HepG2 (cell line): ENCODE measurements around the gene FAM131C. TPM values are rescaled to one million over a fixed set of nuclear protein-coding genes. Genes with fewer than 3 reads are reported as not detected.
A peak's percentile ranks its signal among the peaks of the same experiment; 100 is the strongest.

Experiments used
- ATAC-seq: fragments of 200-7000 bp; cut with Tn5 transposase; 3 replicates; pipeline ENCODE4 v1.9.1; 2020; ENCODE audit warnings: mild to moderate bottlenecking, moderate library complexity
- BruUV-seq: library from RNA; stranded (reverse); fragments of 400-500 nt; replicated peaks from 2 replicates; lab custom pipeline; 2021; lab: Mats Ljungman, UMichigan
- CTCF ChIA-PET: fragments of 300-600 bp; formaldehyde crosslinking; extraction: SDS; loops from one replicate; lab custom pipeline; 2021; ENCODE audit warnings: low total read pairs, inconsistent platforms, low intra/inter-chr PET ratio; lab: Yijun Ruan, JAX
- POLR2A ChIA-PET: fragments of 350-600 bp; sonication (Branson Sonifier 250); formaldehyde crosslinking; loops from one replicate; lab custom pipeline; 2020; ENCODE audit warnings: antibody characterized with exemption, inconsistent platforms; lab: Yijun Ruan, JAX
- DNase-seq: peaks from one replicate; pipeline ENCODE4 v3.0.0-alpha.2; 2015; ENCODE audit warnings: low spot score
- FAIRE-seq: peaks from 3 replicates; lab custom pipeline; 2011; peaks lifted over from hg19 to GRCh38; lab: Jason Lieb, UNC
- H2AFZ ChIP-seq: one replicate; pipeline ENCODE4 v1.6.1; 2011; ENCODE audit warnings: low read length, inconsistent platforms
- H3K27ac ChIP-seq: fragments of 300-600 bp; 3 replicates; pipeline ENCODE4 v1.8.0; 2011; ENCODE audit warnings: mixed run types, mild to moderate bottlenecking, mixed read lengths, low read length, inconsistent platforms; ENCODE audit not compliant: insufficient read depth; ENCODE audit errors: extremely low read length
- H3K27me3 ChIP-seq, 2 experiments: fragments of 200-600 bp in 1 of 2; 2 replicates in 1 of 2; 3 replicates in 1 of 2; pipeline versions ENCODE4 v1.6.0 to v1.8.0; 2011; ENCODE audit warnings: low read length in 2 of 2, mild to moderate bottlenecking in 2 of 2, moderate library complexity in 2 of 2, inconsistent platforms in 1 of 2; ENCODE audit not compliant: insufficient read depth in 2 of 2, control insufficient read depth in 1 of 2
- H3K36me3 ChIP-seq, 2 experiments: fragments of 200-600 bp in 1 of 2; replicated peaks in 1 of 2; 2 replicates in 1 of 2; 3 replicates in 1 of 2; pipeline versions ENCODE4 v1.5.1 to v1.8.0; 2011; ENCODE audit warnings: low read length in 2 of 2, inconsistent platforms in 1 of 2; ENCODE audit not compliant: insufficient read depth in 2 of 2, control insufficient read depth in 1 of 2
- H3K4me1 ChIP-seq: 2 replicates; pipeline ENCODE4 v1.5.1; 2012; ENCODE audit warnings: low read length, inconsistent platforms; ENCODE audit not compliant: insufficient read depth
- H3K4me2 ChIP-seq: 2 replicates; pipeline ENCODE4 v1.6.0; 2011; ENCODE audit warnings: low read depth, low read length, inconsistent platforms
- H3K4me3 ChIP-seq, 3 experiments: fragments of 200-600 bp in 1 of 3; sonication (generic), shearing (Covaris generic) in 1 of 3; replicated peaks in 1 of 3; 2 replicates each; pipeline ENCODE4 v1.5.1; 2011 to 2016; ENCODE audit warnings: low read length in 3 of 3, inconsistent platforms in 2 of 3, low read depth in 2 of 3, mild to moderate bottlenecking in 2 of 3, control low read depth in 1 of 3, mixed read lengths in 1 of 3; ENCODE audit not compliant: insufficient read depth in 1 of 3
- H3K79me2 ChIP-seq: one replicate; pipeline ENCODE4 v1.6.1; 2011; ENCODE audit warnings: low read length, inconsistent platforms; ENCODE audit not compliant: insufficient read depth
- H3K9ac ChIP-seq: 2 replicates; pipeline ENCODE4 v1.6.0; 2011; ENCODE audit warnings: mild to moderate bottlenecking, low read depth, low read length, inconsistent platforms; ENCODE audit not compliant: insufficient read depth
- H3K9me3 ChIP-seq: 2 replicates; pipeline ENCODE4 v1.5.1; 2012; ENCODE audit warnings: mild to moderate bottlenecking, low read length
- H4K20me1 ChIP-seq: 2 replicates; pipeline ENCODE4 v1.6.0; 2011; ENCODE audit warnings: inconsistent platforms, mild to moderate bottlenecking, low read length, moderate library complexity; ENCODE audit not compliant: insufficient read depth
- ELF4 ChIP-seq: sonication (generic); formaldehyde crosslinking; IDR thresholded peaks from 2 replicates; pipeline ENCODE4 v1.5.0; 2020; ENCODE audit warnings: missing genetic modification reagents, mild to moderate bottlenecking, moderate library complexity, borderline replicate concordance
- MAF1 ChIP-seq: sonication (generic); formaldehyde crosslinking; IDR thresholded peaks from 2 replicates; pipeline ENCODE4 v1.5.0; 2020; ENCODE audit warnings: missing genetic modification reagents, borderline replicate concordance
- NCOA2 ChIP-seq: sonication (generic); formaldehyde crosslinking; IDR thresholded peaks from 2 replicates; pipeline ENCODE4 v1.8.0; 2022; ENCODE audit warnings: inconsistent platforms
- PAX8 ChIP-seq: sonication (generic); formaldehyde crosslinking; IDR thresholded peaks from 2 replicates; pipeline ENCODE4 v1.8.0; 2022; ENCODE audit warnings: mild to moderate bottlenecking, missing genetic modification reagents, borderline replicate concordance
- SNRNP70 ChIP-seq: fragments of 200-400 bp; formaldehyde crosslinking; IDR thresholded peaks from 2 replicates; pipeline ENCODE4 v1.6.1; 2017; ENCODE audit warnings: mild to moderate bottlenecking, low read depth, low read length, moderate library complexity
- SOX6 ChIP-seq, 2 experiments: fragments of 450-650 bp in 1 of 2; sonication (generic) in 1 of 2; formaldehyde crosslinking in 1 of 2; IDR thresholded peaks; 2 replicates each; pipeline versions ENCODE4 v1.4.0 to v1.6.1; 2017 to 2020; ENCODE audit warnings: antibody characterized with exemption in 1 of 2, mild to moderate bottlenecking in 1 of 2, missing genetic modification reagents in 1 of 2
- SRY ChIP-seq: sonication (generic); formaldehyde crosslinking; IDR thresholded peaks from 2 replicates; pipeline ENCODE4 v1.8.0; 2022; ENCODE audit warnings: mild to moderate bottlenecking, missing genetic modification reagents
- ZNF230 ChIP-seq: sonication (generic); formaldehyde crosslinking; IDR thresholded peaks from 2 replicates; pipeline ENCODE4 v1.4.0; 2020; ENCODE audit warnings: mild to moderate bottlenecking, missing genetic modification reagents
- ZNF282 ChIP-seq: fragments of 450-650 bp; IDR thresholded peaks from 2 replicates; pipeline ENCODE4 v1.6.1; 2018; ENCODE audit not compliant: partially characterized antibody
- ZNF552 ChIP-seq: sonication (generic); formaldehyde crosslinking; IDR thresholded peaks from 2 replicates; pipeline ENCODE4 v1.9.0; 2022; ENCODE audit warnings: missing genetic modification reagents, mild to moderate bottlenecking, borderline replicate concordance
- ZNF737 ChIP-seq: sonication (generic); formaldehyde crosslinking; IDR thresholded peaks from 2 replicates; pipeline ENCODE4 v1.5.0; 2020; ENCODE audit warnings: missing genetic modification reagents, mild to moderate bottlenecking, borderline replicate concordance
- WGBS: methylation state at CpG from one replicate; pipeline ENCODE4 v1.1.6; 2017; ENCODE audit warnings: low lambda C conversion rate; 5-methylcytosine and 5-hydroxymethylcytosine counted together
- in situ Hi-C: cut with HindIII; loops from 2 replicates; pipeline ENCODE4 v1.10.0; 2017; ENCODE audit warnings: low pct_unique_long_range_greater_than_20kb; ENCODE audit not compliant: extremely low pct_ligation_motif_present
- intact Hi-C: fragments of 100-400 bp; cut with micrococcal nuclease; formaldehyde crosslinking; loops from one replicate; pipeline ENCODE4 v1.10.0; 2022; ENCODE audit not compliant: unreplicated experiment
- polyA plus RNA-seq, 8 experiments: library from polyadenylated mRNA; depleted of rRNA in 3 of 8; stranded (reverse) in 7 of 8; unstranded in 1 of 8; fragments of >200 nt; fragmentation: Illumina TruSeq in 4 of 8; extraction: Trizol in 4 of 8; gene quantifications; 2 replicates each; pipeline versions ENCODE4 v1.2.1 to v1.2.3, GENCODE V29; 2011 to 2016; ENCODE audit warnings: low read depth in 4 of 8, missing spikeins in 1 of 8, mixed read lengths in 1 of 8; ENCODE audit not compliant: insufficient read depth in 1 of 8
- total RNA-seq, 5 experiments: library from RNA; depleted of rRNA; stranded (reverse); fragments of >200 nt; fragmentation: Illumina TruSeq; extraction: Trizol; gene quantifications; 2 replicates each; pipeline ENCODE4 v1.2.3, GENCODE V29; 2016; ENCODE audit warnings: low read depth in 1 of 5
- TF ChIP-seq, protein P1 (sequence below): sonication (generic); formaldehyde crosslinking; IDR thresholded peaks from 2 replicates; pipeline ENCODE4 v1.4.0; 2020; ENCODE audit warnings: mild to moderate bottlenecking, low read depth, missing genetic modification reagents
- TF ChIP-seq, protein P2 (sequence below): sonication (generic); formaldehyde crosslinking; IDR thresholded peaks from 2 replicates; pipeline ENCODE4 v1.5.0; 2020; ENCODE audit warnings: missing genetic modification reagents, mild to moderate bottlenecking, borderline replicate concordance
- TF ChIP-seq, protein P3 (sequence below): sonication (generic); formaldehyde crosslinking; IDR thresholded peaks from 2 replicates; pipeline ENCODE4 v1.8.0; 2022; ENCODE audit warnings: mild to moderate bottlenecking, missing genetic modification reagents, moderate library complexity

The FAM131C gene
- total and polyA plus RNA-seq, 2 of the 13 experiments (the other 11 are each of a cell fraction or from before 2014, with no cell fraction given) = 0.07 TPM; not detected in 1

DNA sequence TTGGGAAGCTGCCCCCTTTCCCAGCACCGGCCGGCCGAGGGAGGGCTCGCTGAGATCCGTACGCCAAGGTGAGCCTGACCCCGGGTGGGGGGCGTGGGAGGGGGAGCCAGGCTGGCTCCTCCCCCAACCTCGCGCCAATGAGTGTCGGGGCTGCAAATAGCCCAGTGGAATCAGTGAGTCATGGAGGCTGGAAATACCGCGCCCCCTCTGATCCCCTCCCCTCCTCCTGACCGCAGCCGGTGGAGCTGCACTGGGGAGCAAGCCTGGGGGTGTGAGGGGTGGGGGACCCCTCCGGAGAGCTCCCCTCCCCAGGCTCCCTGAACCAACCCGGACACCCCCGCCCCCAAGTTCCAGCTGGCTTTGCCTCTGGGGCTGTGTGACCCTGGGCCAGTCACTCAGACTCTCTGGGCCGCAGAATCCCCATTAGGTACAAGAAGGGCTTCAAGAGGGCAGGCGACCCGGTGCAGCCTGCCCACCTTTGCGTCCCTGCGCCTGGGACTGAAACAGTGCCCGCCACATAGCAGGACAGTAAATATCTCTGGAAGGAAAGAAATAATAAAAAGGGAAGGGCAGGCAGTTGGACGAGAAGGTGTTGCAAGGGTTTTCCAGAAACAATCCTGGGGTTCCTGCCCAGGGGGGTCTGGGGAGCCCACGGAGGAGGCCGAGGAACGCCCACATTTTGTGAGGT lies 60.1 kb downstream of the FAM131C start (continued):
- TF ChIP-seq ZNF552 (CRISPR knock-in tag) = no peak
- TF ChIP-seq SRY (CRISPR knock-in tag) = no peak
- TF ChIP-seq ZNF230 (CRISPR knock-in tag) = no peak
- no peak for TF ChIP-seq PAX8
- TF ChIP-seq SNRNP70 = no peak

DNA sequence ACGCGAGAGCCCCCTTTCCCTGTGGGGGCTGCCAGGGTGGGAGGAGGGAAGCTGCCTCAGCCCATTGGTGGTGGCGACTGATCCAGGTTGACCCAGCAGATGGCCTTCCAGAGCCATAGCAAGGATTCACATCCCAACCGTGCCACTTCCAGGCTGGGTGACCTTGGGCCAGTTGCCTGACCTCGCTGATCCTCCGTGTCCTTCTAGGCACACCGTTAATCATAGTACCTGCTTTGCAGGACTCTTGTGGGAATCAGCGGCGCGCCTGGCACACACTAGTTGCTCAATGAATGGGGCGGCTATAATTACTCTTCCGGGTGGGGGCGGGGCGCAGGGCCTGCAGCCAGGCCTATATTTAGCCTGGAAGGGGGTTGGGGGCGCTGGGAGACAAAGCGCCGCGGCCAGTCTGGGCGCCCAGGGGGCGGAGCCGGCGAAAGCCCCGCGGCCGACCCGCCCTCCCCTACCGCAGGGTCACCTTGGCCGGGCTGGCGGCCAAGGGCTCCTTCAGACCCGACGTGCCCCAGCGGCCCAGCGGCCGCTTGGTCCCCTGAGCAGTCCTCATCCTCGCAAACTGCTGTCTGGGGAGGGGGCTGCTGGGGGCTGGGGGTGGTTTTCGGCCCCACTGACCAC lies 60.7 kb downstream of the FAM131C start:
- H3K27me3 ChIP-seq = peaks cover 2 to 43% of the 10 kb centered on the region in 2 experiments; a peak in 3 of 5 replicates
- H3K9ac ChIP-seq = peak overlapping the region; percentile 53; the same call in 1 of the 2 replicates
- ATAC-seq (peak; percentile 44), DNase-seq (peak; percentile 72), FAIRE-seq (no peak)
- H3K79me2 ChIP-seq = no peaks in the 10 kb centered on the region
- no peaks in the 10 kb centered on the region for H3K9me3 ChIP-seq
- 14% methylated on average over 7 of the region's 36 CpGs for WGBS
- no peak overlapping the region for H2AFZ ChIP-seq
- POLR2A ChIA-PET = no interaction called here
- peak overlapping the region; percentile 56 to 63 (median 60) for H3K4me3 ChIP-seq
- CTCF ChIA-PET = no interaction called here
- BruUV-seq = no TSS peak
- intact Hi-C loops = no loop called here
- H3K4me1 ChIP-seq = peaks cover 67% of the 10 kb centered on the region
- peak overlapping the region; percentile 71 for H3K4me2 ChIP-seq
- in situ Hi-C loops = loop anchor here (5.0 kb wide), 1 partner anchor 35 kb away; no protein-coding TSS in a partner anchor
- peak overlapping the region; percentile 7 for H3K27ac ChIP-seq
- peaks cover 17% of the 10 kb centered on the region; the same call in 1 of the 2 replicates for H4K20me1 ChIP-seq
- no peaks in the 10 kb centered on the region for H3K36me3 ChIP-seq
- TF ChIP-seq ELF4 (CRISPR knock-in tag) (peak; percentile 42; the same call in 1 of the 2 replicates), ZNF282 (no peak), MAF1 (CRISPR knock-in tag) (no peak), ZNF737 (CRISPR knock-in tag) (no peak), SOX6 (IDR thresholded peaks at IDR 0.05) (no peak), SOX6 (CRISPR knock-in tag; IDR thresholded peaks at IDR 0.05) (no peak), NCOA2 (CRISPR knock-in tag) (no peak), ZNF552 (CRISPR knock-in tag) (no peak)
- TF ChIP-seq, protein P1, sequence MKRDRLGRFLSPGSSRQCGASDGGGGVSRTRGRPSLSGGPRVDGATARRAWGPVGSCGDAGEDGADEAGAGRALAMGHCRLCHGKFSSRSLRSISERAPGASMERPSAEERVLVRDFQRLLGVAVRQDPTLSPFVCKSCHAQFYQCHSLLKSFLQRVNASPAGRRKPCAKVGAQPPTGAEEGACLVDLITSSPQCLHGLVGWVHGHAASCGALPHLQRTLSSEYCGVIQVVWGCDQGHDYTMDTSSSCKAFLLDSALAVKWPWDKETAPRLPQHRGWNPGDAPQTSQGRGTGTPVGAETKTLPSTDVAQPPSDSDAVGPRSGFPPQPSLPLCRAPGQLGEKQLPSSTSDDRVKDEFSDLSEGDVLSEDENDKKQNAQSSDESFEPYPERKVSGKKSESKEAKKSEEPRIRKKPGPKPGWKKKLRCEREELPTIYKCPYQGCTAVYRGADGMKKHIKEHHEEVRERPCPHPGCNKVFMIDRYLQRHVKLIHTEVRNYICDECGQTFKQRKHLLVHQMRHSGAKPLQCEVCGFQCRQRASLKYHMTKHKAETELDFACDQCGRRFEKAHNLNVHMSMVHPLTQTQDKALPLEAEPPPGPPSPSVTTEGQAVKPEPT (CRISPR knock-in tag) = no peak
- TF ChIP-seq, protein P2, sequence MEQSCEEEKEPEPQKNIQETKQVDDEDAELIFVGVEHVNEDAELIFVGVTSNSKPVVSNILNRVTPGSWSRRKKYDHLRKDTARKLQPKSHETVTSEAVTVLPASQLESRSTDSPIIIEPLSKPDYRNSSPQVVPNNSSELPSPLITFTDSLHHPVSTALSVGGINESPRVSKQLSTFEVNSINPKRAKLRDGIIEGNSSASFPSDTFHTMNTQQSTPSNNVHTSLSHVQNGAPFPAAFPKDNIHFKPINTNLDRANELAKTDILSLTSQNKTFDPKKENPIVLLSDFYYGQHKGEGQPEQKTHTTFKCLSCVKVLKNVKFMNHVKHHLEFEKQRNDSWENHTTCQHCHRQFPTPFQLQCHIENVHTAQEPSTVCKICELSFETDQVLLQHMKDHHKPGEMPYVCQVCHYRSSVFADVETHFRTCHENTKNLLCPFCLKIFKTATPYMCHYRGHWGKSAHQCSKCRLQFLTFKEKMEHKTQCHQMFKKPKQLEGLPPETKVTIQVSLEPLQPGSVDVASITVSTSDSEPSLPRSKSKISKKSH = no peak
- TF ChIP-seq, protein P3, sequence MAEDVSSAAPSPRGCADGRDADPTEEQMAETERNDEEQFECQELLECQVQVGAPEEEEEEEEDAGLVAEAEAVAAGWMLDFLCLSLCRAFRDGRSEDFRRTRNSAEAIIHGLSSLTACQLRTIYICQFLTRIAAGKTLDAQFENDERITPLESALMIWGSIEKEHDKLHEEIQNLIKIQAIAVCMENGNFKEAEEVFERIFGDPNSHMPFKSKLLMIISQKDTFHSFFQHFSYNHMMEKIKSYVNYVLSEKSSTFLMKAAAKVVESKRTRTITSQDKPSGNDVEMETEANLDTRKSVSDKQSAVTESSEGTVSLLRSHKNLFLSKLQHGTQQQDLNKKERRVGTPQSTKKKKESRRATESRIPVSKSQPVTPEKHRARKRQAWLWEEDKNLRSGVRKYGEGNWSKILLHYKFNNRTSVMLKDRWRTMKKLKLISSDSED = no peak
